Activated T-cell treated with anti-CD3 and anti-CD28 coated beads for 24 hours (primary cell): ENCODE data around the gene C16orf90.
A peak's percentile ranks its signal among the peaks of the same experiment; 100 is the strongest.

Source experiments
- DNase-seq: peaks from one replicate; pipeline ENCODE4 v3.0.0-alpha.2; 2020; ENCODE audit warnings: low read depth

Gene C16orf90

GRCh38 chr16:3461151-3461550, 34.1 kb downstream of the C16orf90 start:
- no peak for DNase-seq

GRCh38 chr16:3460585-3460984, 34.7 kb downstream of the C16orf90 start:
- no peak for DNase-seq

GRCh38 chr16:3460121-3460520, 35.2 kb downstream of the C16orf90 start:
- no peak for DNase-seq

DNA sequence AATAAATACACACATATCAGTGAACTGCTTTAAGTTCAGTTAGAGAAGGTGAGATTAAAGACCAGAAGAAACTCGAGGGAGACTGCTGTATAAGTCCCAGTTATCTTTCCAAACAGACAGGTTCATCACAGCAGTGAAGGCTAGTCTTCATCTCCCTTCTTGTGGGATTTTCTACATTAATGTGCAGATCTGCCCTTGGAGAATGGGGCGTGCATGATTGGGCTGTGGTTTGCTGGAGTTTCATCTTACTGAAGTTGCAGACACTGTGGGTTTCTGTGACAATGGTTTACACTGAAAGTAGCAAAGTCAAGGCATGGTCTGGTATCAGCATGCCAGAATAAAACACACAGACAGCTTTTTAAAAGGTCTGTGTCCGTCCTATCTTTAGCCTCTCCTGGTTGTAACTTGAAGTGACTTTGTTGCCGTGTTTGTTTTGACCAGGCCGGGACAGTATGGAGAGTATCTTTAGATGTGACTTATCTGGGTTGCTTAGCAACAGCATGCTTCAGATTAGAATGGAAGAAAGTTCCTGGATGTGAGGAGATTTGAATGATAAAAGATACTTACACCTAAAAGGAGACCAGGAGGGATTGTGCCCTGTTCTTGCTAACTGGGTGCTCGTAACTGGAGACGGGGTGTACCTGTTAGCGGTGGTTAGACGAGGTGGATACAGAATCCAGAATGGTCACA, 35.7 kb downstream of the C16orf90 start:
- no peak for DNase-seq

- DNase-seq = no peak
Observed at GRCh38 chr16:3458852-3459361, 36.4 kb downstream of the C16orf90 start.

DNA sequence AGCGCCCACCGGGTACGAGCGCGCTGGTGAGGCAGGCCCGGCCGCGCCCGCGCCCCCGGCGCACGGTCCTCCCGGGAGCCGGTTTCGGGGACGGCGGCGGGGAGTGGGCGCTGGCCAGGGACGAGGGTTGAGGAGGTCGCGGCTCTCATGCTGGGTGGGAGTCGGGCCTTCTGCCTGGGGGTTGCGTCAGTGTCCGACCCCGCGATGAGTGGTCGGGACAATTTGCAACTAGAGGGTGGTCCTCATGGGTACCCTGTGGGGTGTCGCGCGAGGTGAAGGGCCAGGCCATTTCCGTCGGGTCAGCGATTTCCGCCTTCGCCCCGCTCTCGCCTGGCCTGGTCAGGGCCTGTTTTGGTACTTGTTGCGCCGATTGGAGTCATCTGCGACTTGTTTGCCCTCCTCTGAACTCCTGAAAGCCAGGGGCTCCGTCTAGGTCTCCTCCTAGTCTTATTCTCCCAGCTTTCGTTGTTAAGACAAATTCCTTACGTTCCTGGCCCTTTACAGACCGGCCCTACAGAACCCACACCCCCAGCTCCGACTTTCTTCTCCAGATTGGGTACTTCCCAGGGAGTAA, 36.9 kb downstream of the C16orf90 start:
- no peak for DNase-seq

DNA sequence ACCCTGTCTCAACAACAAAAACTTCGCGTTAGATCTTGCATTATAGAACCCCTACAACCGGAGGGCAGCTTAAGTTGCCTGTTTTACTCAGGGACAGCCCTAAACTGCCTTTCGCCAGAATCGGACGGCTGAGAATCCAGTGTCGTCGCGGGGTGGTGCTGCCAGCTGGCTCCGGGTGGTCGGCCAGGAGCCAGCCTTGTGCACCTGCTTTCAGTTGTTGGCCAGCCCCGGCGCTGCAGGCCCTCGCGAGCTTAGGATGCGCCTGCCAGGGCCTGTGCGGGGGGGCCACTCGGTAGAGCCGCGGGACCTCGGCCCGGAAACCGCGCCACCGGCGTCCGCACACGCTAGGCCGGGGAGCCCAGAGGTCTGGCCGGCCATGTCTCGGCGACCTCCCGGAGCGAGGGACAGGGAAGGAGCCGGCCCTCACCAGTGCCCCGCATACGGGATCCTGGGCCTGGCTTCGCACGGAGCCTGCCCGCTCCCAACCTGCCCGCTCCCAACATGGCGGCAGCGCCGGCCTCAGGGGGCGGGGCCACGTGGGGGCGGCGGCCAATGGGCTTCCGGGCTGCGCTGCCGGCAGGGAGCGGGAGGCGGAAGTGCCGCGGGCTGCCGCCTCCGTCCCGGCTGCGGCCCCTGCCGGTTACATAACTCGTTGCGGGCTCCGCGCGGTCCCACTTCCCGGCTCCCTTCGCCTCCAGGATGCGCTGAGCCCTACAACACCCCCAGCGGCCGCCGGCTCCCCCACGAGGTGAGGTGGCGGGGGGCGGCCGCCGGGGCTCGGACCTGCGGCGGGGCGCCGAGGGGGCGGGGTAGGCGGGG, 37.6 kb downstream of the C16orf90 start:
- peak; percentile 87 for DNase-seq

DNA sequence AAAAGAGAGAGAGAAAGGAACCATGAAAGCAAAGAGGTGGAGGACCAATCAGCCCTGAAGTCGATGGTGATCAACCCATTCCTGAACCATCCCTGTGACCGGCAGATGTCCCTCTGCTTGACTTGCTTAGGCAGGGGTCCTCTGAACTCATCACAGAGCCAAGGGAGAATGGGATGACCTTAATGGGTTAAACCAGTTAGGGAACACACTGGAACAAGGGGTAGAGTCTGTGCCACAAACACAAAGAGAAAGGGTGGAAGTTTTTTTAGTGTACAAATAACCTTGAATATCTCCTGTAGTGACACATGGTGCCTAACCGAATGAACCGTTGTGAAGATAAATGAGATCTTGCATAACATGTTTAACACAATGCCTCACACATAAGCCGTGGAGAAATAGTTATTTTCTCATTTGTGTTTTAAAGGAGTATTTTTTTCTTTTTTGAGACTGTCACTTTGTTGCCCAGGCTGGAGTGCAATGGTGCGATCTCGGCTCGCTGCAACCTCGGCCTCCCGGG, 40.6 kb downstream of the C16orf90 start:
- no peak for DNase-seq

DNA sequence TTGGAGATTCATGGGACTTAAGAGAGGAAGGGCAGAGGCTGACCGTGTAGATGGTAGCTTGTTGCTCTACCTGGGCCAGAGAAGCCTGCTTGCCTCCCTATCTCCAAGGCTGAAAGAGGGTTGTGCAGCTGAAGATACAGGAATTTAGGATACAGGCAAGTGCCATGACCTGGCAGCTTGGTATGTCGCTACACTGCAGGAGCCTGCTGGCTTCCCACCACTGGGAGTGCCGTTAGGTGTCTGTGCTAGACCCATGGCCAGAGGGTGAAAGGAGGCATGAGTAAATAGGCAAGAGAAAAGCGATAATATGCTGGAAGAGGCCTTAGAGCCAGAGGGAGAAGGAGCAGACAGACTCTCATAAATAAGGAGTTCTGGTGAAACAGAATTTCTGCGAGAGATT, 41.2 kb downstream of the C16orf90 start:
- DNase-seq = no peak

DNA sequence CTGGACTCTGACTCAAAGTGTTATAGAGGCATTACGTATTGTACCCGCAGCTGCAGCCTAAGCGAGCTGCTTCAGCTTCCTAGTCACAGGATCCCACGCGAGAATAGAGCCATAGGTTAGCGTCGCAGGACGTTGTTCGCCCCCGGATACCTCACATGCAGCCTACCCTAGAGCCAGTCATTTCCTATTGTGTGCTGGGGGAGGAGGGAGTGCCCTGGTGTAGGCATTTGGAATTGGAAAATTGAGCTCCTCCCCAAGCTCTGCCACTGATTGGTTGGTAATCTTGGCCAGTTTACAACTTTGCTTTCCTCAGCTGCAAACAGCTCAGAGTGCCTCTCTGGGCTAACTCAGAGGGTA, 51.3 kb downstream of the C16orf90 start:
- no peak for DNase-seq
